Type B pancreatic cell (in vitro differentiated cells): ENCODE measurements around the gene RPLP2. TPM values are rescaled to one million over a fixed set of nuclear protein-coding genes. Genes with fewer than 3 reads are reported as not detected.
A peak's percentile ranks its signal among the peaks of the same experiment; 100 is the strongest.

Experiments used
- DNase-seq: peaks from one replicate; pipeline ENCODE4 v3.0.0; 2021; ENCODE audit warnings: mixed read lengths; ENCODE audit not compliant: unreplicated experiment; ENCODE audit errors: extremely low spot score
- H3K27ac Mint-ChIP-seq: 2 replicates; pipeline ENCODE4 v1.8.0; 2021; ENCODE audit warnings: mild to moderate bottlenecking, mixed read lengths
- H3K27me3 Mint-ChIP-seq: 2 replicates; pipeline ENCODE4 v1.8.0; 2021; ENCODE audit warnings: mixed read lengths
- H3K36me3 Mint-ChIP-seq: 2 replicates; pipeline ENCODE4 v1.8.0; 2021; ENCODE audit warnings: mixed read lengths
- H3K4me1 Mint-ChIP-seq: one replicate; pipeline ENCODE4 v1.8.0; 2021; ENCODE audit warnings: mixed read lengths; ENCODE audit not compliant: unreplicated experiment
- H3K4me3 Mint-ChIP-seq: 2 replicates; pipeline ENCODE4 v1.8.0; 2021; ENCODE audit warnings: mild to moderate bottlenecking, mixed read lengths
- H3K9me3 Mint-ChIP-seq: 2 replicates; pipeline ENCODE4 v1.8.0; 2021; ENCODE audit warnings: mixed read lengths
- total RNA-seq: library from RNA; stranded (reverse); gene quantifications from 2 replicates; pipeline ENCODE4 v1.2.1, GENCODE V29; 2021; ENCODE audit warnings: low replicate concordance
- TF ChIP-seq, protein P1 (sequence below): fragments of 200-600 bp; sonication (generic); conservative IDR thresholded peaks from 2 replicates; pipeline ENCODE4 v1.5.0; 2021; ENCODE audit warnings: antibody characterized with exemption, mild to moderate bottlenecking

RPLP2 gene
- total RNA-seq, 1 donor from 2014 or later: 1,985 TPM

DNA sequence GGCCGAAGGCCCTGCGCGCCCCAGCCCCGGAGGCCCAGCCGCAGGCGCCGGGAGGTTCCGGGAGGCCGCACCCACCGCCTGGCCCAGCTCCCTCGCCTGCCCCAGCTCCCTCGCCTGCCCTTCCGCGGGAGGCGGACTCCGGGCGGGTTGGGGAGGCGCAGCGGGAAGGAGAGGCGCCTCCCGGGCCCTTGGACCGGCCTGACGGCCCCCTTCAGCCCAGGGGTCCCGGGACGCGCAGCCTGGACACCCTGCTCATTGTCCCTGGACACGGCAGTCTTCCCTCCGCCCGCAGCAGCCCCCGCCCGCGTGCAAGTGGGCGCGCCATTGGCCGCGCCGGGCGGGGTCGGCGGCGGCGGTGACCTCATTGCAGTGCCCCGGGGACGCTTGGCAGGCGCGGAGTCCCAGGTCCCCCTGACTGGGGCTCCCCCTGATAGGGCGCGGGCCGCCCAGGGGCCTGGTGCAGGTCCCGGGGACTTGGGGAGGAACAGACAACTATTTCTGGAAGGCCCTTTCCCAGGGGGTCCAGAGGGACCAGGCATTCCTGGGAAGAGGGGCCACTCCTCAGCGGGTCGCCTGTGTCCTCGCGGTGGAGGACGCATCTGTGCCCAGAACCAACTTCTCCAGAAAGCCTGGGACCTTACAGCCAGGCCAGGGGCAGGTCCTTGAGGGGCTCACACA, 23.5 kb downstream of the RPLP2 start:
- DNase-seq: no peak
- Mint-ChIP-seq H3K4me3 (peak overlapping the region; percentile 84), H3K9me3 (no peaks in the 10 kb centered on the region), H3K27me3 (peaks cover 32% of the 10 kb centered on the region), H3K27ac (peak overlapping the region; percentile 89), H3K4me1 (peaks cover 2% of the 10 kb centered on the region), H3K36me3 (no peaks in the 10 kb centered on the region)
- TF ChIP-seq, protein P1, sequence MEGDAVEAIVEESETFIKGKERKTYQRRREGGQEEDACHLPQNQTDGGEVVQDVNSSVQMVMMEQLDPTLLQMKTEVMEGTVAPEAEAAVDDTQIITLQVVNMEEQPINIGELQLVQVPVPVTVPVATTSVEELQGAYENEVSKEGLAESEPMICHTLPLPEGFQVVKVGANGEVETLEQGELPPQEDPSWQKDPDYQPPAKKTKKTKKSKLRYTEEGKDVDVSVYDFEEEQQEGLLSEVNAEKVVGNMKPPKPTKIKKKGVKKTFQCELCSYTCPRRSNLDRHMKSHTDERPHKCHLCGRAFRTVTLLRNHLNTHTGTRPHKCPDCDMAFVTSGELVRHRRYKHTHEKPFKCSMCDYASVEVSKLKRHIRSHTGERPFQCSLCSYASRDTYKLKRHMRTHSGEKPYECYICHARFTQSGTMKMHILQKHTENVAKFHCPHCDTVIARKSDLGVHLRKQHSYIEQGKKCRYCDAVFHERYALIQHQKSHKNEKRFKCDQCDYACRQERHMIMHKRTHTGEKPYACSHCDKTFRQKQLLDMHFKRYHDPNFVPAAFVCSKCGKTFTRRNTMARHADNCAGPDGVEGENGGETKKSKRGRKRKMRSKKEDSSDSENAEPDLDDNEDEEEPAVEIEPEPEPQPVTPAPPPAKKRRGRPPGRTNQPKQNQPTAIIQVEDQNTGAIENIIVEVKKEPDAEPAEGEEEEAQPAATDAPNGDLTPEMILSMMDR: peak; percentile 17

DNA sequence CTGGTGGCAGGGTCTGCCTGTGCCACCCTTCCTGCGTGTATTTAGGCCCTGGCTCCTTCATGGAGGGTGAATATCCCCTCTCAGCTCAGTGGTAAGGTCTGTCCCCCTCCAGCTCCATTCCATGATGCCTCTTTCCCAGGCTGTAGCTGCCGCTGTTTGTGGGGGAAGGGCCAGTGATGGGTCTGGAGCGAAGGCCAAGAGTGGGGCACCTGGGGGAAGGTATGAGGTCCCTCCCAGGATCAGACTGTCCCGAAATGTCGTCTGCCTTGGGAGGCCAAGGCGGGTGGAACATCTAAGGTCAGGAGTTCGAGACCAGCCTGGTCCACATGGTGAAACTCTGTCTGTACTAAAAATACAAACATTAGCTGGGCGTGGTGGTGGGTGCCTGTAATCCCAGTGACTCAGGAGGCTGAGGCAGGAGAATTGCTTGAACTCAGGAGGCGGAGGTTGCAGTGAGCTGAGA, 24.1 kb downstream of the RPLP2 start:
- no peak for DNase-seq
- Mint-ChIP-seq H3K36me3 (no peaks in the 10 kb centered on the region), H3K27me3 (peaks cover 26% of the 10 kb centered on the region), H3K4me3 (peak overlapping the region; percentile 84), H3K4me1 (no peaks in the 10 kb centered on the region), H3K27ac (peak overlapping the region; percentile 89), H3K9me3 (no peaks in the 10 kb centered on the region)
- TF ChIP-seq, protein P1: no peak

DNA sequence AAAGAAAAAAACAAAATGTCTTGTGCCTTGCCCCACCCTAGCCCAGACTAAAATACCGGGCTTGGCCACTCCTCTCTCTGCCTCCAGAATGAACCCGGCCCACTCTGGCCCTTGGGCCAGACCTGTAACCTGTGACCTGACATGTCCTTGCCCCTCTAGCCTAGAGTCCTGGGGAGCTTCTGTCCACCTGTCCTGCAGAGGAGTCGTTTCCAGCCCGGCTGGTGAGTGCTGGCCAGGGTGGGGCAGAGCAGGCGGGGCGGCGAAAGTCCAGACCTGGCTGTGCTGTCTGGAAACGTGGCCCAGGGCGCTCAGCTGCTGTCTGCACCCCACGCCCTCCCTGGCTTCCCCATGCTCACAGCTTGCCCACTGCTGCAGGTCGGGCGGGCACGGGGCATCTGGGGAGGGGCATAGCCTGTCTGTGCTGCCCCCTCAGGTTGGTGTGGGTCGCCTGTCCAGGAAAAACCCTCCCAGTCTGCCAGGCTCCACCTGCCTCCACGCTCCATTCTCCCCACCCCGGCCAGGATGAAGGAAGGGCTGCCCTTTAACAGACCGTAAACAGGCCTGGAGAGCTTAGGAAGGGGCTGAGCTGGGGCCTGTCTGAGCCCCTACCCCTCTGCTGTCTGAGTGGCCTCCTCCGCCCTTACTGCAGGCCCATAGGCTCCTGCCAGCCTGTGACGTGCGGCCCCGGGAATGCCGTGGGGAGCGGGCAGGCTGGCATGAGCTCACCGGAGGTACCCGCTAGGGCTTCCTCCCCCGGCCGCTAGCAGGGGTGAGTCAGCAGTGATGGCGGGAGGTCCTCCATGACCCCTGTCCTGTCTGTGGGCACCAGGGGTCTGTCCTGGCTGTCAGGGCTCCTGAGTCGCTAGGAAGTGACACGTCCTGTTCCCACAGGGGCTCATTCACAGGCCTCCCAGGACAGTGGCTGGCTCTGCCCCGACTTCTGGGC, 24.9 kb downstream of the RPLP2 start:
- no peak for DNase-seq
- Mint-ChIP-seq H3K27ac (peak overlapping the region; percentile 89), H3K36me3 (no peaks in the 10 kb centered on the region), H3K4me1 (no peaks in the 10 kb centered on the region), H3K9me3 (no peaks in the 10 kb centered on the region), H3K27me3 (peaks cover 18% of the 10 kb centered on the region), H3K4me3 (peak overlapping the region; percentile 84)
- TF ChIP-seq, protein P1: no peak

DNA sequence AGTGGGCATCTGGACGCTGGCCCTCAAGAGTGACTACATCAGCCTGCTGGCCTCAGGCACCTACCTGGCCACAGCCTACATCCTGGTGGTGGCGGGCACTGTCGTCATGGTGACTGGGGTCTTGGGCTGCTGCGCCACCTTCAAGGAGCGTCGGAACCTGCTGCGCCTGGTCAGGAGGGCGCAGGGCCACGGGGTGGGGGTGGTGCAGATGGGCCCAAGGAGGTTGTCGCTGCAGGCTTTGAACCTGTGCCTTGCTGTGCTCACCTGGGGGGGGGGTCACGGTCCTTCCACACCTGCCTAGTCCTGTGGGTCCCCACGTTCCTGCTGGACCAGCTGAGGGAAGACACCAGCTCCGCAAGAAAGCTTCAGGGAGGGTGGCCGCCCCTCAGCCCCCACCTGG, 26.5 kb downstream of the RPLP2 start:
- no peaks in the 10 kb centered on the region for H3K36me3 Mint-ChIP-seq
- H3K4me3 Mint-ChIP-seq: no peak overlapping the region
- DNase-seq: no peak
- H3K9me3 Mint-ChIP-seq: no peaks in the 10 kb centered on the region
- H3K27me3 Mint-ChIP-seq: peaks cover 10% of the 10 kb centered on the region
- TF ChIP-seq, protein P1: no peak
- H3K4me1 Mint-ChIP-seq: peaks cover 11% of the 10 kb centered on the region
- no peak overlapping the region for H3K27ac Mint-ChIP-seq

DNA sequence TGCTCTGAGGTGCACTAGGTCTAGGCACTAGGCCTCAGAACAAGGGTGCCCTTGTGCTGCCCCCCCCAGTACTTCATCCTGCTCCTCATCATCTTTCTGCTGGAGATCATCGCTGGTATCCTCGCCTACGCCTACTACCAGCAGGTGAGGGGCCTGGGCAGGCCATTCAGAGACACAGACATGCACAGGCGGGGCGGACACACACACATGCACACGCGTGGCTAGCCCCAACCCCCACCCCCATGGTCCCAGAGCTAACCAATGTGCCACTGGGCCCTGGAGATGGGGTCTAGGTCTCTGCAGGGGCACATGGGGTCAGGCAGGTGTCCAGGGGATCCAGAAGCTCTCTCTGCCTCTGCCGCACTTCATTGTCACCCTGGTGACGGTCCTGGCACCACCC, 26.9 kb downstream of the RPLP2 start:
- Mint-ChIP-seq H3K27me3 (peaks cover 6% of the 10 kb centered on the region), H3K4me1 (peaks cover 12% of the 10 kb centered on the region), H3K36me3 (no peaks in the 10 kb centered on the region), H3K4me3 (no peak overlapping the region), H3K27ac (no peak overlapping the region), H3K9me3 (no peaks in the 10 kb centered on the region)
- TF ChIP-seq, protein P1: no peak
- DNase-seq: no peak
